ENCODE data around the gene COBLL1.

DNA sequence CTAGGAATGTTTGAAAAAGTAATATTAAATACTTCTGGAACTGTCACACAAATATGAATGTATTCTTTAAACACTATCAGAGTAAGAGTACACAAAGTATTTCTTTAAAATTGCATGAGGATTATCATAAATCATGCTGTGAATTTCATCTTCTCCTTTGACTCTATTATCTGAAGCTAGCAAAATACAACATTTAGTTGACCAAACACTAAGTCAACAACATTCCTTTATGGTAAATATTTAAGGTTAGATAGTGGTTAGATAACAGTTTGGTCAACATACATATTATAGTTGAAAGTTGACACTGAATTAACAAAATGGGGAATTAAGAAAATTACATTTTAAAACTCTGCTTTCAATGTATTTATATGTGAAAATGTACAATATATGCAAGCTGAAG lies 148.2 kb downstream of the COBLL1 start:
- TF ChIP-seq, protein P1, sequence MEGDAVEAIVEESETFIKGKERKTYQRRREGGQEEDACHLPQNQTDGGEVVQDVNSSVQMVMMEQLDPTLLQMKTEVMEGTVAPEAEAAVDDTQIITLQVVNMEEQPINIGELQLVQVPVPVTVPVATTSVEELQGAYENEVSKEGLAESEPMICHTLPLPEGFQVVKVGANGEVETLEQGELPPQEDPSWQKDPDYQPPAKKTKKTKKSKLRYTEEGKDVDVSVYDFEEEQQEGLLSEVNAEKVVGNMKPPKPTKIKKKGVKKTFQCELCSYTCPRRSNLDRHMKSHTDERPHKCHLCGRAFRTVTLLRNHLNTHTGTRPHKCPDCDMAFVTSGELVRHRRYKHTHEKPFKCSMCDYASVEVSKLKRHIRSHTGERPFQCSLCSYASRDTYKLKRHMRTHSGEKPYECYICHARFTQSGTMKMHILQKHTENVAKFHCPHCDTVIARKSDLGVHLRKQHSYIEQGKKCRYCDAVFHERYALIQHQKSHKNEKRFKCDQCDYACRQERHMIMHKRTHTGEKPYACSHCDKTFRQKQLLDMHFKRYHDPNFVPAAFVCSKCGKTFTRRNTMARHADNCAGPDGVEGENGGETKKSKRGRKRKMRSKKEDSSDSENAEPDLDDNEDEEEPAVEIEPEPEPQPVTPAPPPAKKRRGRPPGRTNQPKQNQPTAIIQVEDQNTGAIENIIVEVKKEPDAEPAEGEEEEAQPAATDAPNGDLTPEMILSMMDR (conservative IDR thresholded peaks at IDR 0.05 in 1 of 2, IDR thresholded peaks at IDR 0.05 in 1 of 2; ENCODE audit: low read depth in 1 of 2, low read length in 2 of 2): no peak
- TF ChIP-seq EZH2 (IDR thresholded peaks at IDR 0.05; ENCODE audit: low read length, missing control alignments): no peak

Measured in fibroblast of lung (primary cell).